ENCODE measurements around the gene HHIPL1. TPM values are rescaled to one million over a fixed set of nuclear protein-coding genes. Genes with fewer than 3 reads are reported as not detected.

The HHIPL1 gene
- total RNA-seq, 1 experiment from 2014 or later = not detected

GRCh38 chr14:99597911-99598600, 46.9 kb upstream of the HHIPL1 start:
- H3K9me3 Mint-ChIP-seq (ENCODE audit: low read depth, unreplicated experiment) = no peaks in the 10 kb centered on the region
- H3K36me3 Mint-ChIP-seq (ENCODE audit: insufficient read depth, unreplicated experiment) = peaks cover 18% of the 10 kb centered on the region
- TF ChIP-seq, protein P1, sequence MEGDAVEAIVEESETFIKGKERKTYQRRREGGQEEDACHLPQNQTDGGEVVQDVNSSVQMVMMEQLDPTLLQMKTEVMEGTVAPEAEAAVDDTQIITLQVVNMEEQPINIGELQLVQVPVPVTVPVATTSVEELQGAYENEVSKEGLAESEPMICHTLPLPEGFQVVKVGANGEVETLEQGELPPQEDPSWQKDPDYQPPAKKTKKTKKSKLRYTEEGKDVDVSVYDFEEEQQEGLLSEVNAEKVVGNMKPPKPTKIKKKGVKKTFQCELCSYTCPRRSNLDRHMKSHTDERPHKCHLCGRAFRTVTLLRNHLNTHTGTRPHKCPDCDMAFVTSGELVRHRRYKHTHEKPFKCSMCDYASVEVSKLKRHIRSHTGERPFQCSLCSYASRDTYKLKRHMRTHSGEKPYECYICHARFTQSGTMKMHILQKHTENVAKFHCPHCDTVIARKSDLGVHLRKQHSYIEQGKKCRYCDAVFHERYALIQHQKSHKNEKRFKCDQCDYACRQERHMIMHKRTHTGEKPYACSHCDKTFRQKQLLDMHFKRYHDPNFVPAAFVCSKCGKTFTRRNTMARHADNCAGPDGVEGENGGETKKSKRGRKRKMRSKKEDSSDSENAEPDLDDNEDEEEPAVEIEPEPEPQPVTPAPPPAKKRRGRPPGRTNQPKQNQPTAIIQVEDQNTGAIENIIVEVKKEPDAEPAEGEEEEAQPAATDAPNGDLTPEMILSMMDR (IDR thresholded peaks at IDR 0.05; ENCODE audit: unreplicated experiment) = no peak
- H3K27me3 Mint-ChIP-seq (ENCODE audit: unreplicated experiment) = no peaks in the 10 kb centered on the region
- H3K4me1 Mint-ChIP-seq (ENCODE audit: low read depth, unreplicated experiment) = peaks cover 40% of the 10 kb centered on the region
- no peak overlapping the region for H3K27ac Mint-ChIP-seq (ENCODE audit: unreplicated experiment)
- intact Hi-C loops (cut with micrococcal nuclease; ENCODE audit: unreplicated experiment) = no loop called here
- no TSS peak for BruUV-seq (replicated peaks)
- DNase-seq = no peak
- H3K4me3 Mint-ChIP-seq (ENCODE audit: low read depth, unreplicated experiment) = no peak overlapping the region
- CTCF ChIA-PET = no interaction called here

DNA sequence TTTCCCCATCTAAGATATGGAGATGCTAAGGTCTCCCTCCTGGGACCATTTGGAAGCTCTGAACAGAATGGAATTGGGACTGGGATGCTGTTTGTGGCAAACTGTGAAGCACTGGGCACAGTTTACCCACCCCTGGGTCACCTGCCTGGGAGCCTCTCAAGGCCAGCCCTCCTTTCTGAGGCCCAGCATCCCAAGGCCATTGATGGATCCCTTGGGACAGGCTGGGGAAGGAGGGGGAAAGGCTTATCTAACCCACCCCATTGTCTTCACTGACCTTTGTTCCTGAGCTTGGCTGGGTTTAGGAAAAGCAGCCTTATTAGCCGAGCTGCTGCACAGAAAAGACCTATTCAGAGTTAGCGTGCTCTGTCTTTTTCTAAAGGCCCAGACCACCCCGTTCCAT, 46.2 kb upstream of the HHIPL1 start:
- H3K4me3 Mint-ChIP-seq (ENCODE audit: low read depth, unreplicated experiment) = no peak overlapping the region
- DNase-seq = no peak
- CTCF ChIA-PET = no interaction called here

GRCh38 chr14:99599393-99599792, 45.5 kb upstream of the HHIPL1 start:
- CTCF ChIA-PET = no interaction called here
- Mint-ChIP-seq H3K9me3 (ENCODE audit: low read depth, unreplicated experiment) (no peaks in the 10 kb centered on the region), H3K36me3 (ENCODE audit: insufficient read depth, unreplicated experiment) (peaks cover 27% of the 10 kb centered on the region), H3K4me3 (ENCODE audit: low read depth, unreplicated experiment) (no peak overlapping the region), H3K27ac (ENCODE audit: unreplicated experiment) (no peak overlapping the region), H3K4me1 (ENCODE audit: low read depth, unreplicated experiment) (peaks cover 40% of the 10 kb centered on the region), H3K27me3 (ENCODE audit: unreplicated experiment) (no peaks in the 10 kb centered on the region)
- TF ChIP-seq, protein P1 (IDR thresholded peaks at IDR 0.05; ENCODE audit: unreplicated experiment) = no peak
- intact Hi-C loops (cut with micrococcal nuclease; ENCODE audit: unreplicated experiment) = no loop called here
- DNase-seq = no peak
- BruUV-seq (replicated peaks) = no TSS peak

More for the DNA sequence above, 46.2 kb upstream of the HHIPL1 start:
- Mint-ChIP-seq H3K36me3 (ENCODE audit: insufficient read depth, unreplicated experiment) (peaks cover 25% of the 10 kb centered on the region), H3K27me3 (ENCODE audit: unreplicated experiment) (no peaks in the 10 kb centered on the region), H3K27ac (ENCODE audit: unreplicated experiment) (no peak overlapping the region), H3K9me3 (ENCODE audit: low read depth, unreplicated experiment) (no peaks in the 10 kb centered on the region), H3K4me1 (ENCODE audit: low read depth, unreplicated experiment) (peaks cover 40% of the 10 kb centered on the region)
- intact Hi-C loops (cut with micrococcal nuclease; ENCODE audit: unreplicated experiment) = no loop called here
- BruUV-seq (replicated peaks) = no TSS peak
- TF ChIP-seq, protein P1 (IDR thresholded peaks at IDR 0.05; ENCODE audit: unreplicated experiment) = no peak

- intact Hi-C loops (cut with micrococcal nuclease; ENCODE audit: unreplicated experiment) = loop anchor here (5.0 kb wide), 1 partner anchor 38 kb away; no protein-coding TSS in a partner anchor
- H3K4me3 Mint-ChIP-seq (ENCODE audit: low read depth, unreplicated experiment) = no peak overlapping the region
- CTCF ChIA-PET = interaction anchor here (1.0 kb wide), 1 partner anchor 20 kb away, joined by 8 read pairs; no protein-coding TSS in a partner anchor
- H3K36me3 Mint-ChIP-seq (ENCODE audit: insufficient read depth, unreplicated experiment) = peaks cover 37% of the 10 kb centered on the region
- no peaks in the 10 kb centered on the region for H3K9me3 Mint-ChIP-seq (ENCODE audit: low read depth, unreplicated experiment)
- no peaks in the 10 kb centered on the region for H3K27me3 Mint-ChIP-seq (ENCODE audit: unreplicated experiment)
- H3K4me1 Mint-ChIP-seq (ENCODE audit: low read depth, unreplicated experiment) = peaks cover 43% of the 10 kb centered on the region
- no TSS peak for BruUV-seq (replicated peaks)
- TF ChIP-seq, protein P1 (IDR thresholded peaks at IDR 0.05; ENCODE audit: unreplicated experiment) = no peak
- DNase-seq = no peak
- no peak overlapping the region for H3K27ac Mint-ChIP-seq (ENCODE audit: unreplicated experiment)
Observed at GRCh38 chr14:99600232-99600888, 44.6 kb upstream of the HHIPL1 start.
